Fibroblast of lung (primary cell): Measurements from ENCODE around the gene IP6K3. TPM values are rescaled to one million over a fixed set of nuclear protein-coding genes. Genes with fewer than 3 reads are reported as not detected.

Experiments used
- DNase-seq, 2 donors: peaks; one replicate each; pipeline versions ENCODE4 v3.0.0 to v3.0.0-alpha.2; 2010; ENCODE audit warnings: low read depth in 2 of 2
- H2AFZ ChIP-seq: 2 replicates; pipeline ENCODE4 v1.5.1; 2012; ENCODE audit warnings: low read length, control low read depth, inconsistent platforms
- H3K27ac ChIP-seq: 2 replicates; pipeline ENCODE4 v1.5.1; 2011; ENCODE audit warnings: low read length, control low read depth; ENCODE audit not compliant: insufficient read depth
- H3K27me3 ChIP-seq: 2 replicates; pipeline ENCODE4 v1.5.1; 2011; ENCODE audit warnings: mild to moderate bottlenecking, low read length; ENCODE audit not compliant: control insufficient read depth, insufficient read depth
- H3K36me3 ChIP-seq: 2 replicates; pipeline ENCODE4 v1.5.1; 2011; ENCODE audit warnings: low read length; ENCODE audit not compliant: control insufficient read depth, insufficient read depth
- H3K4me1 ChIP-seq: 2 replicates; pipeline ENCODE4 v1.5.1; 2011; ENCODE audit warnings: low read length; ENCODE audit not compliant: control insufficient read depth, insufficient read depth; ENCODE audit errors: extremely low read depth
- H3K4me2 ChIP-seq: 2 replicates; pipeline ENCODE4 v1.5.1; 2011; ENCODE audit warnings: low read length, control low read depth; ENCODE audit not compliant: insufficient read depth; ENCODE audit errors: extremely low read depth
- H3K4me3 ChIP-seq, 4 experiments: fragments of 200-600 bp in 1 of 4; sonication (generic) in 1 of 4; replicated peaks in 1 of 4; 2 replicates each; pipeline ENCODE4 v1.5.1; 2011 to 2016; ENCODE audit warnings: low read length in 4 of 4, low read depth in 3 of 4, mild to moderate bottlenecking in 3 of 4, control low read depth in 2 of 4, inconsistent platforms in 1 of 4, mixed read lengths in 1 of 4; ENCODE audit not compliant: insufficient read depth in 1 of 4; ENCODE audit errors: control extremely low read depth in 1 of 4
- H3K79me2 ChIP-seq: 2 replicates; pipeline ENCODE4 v1.5.1; 2012; ENCODE audit warnings: mild to moderate bottlenecking, low read length, inconsistent platforms; ENCODE audit not compliant: control insufficient read depth, insufficient read depth
- H3K9ac ChIP-seq: 2 replicates; pipeline ENCODE4 v1.5.1; 2011; ENCODE audit warnings: mild to moderate bottlenecking, low read length, control low read depth; ENCODE audit not compliant: insufficient read depth
- H3K9me3 ChIP-seq: 2 replicates; pipeline ENCODE4 v1.5.1; 2012; ENCODE audit warnings: low read depth, low read length; ENCODE audit not compliant: control insufficient read depth, insufficient read depth
- H4K20me1 ChIP-seq: 2 replicates; pipeline ENCODE4 v1.5.1; 2011; ENCODE audit warnings: low read length; ENCODE audit not compliant: control insufficient read depth, insufficient read depth; ENCODE audit errors: extremely low read depth
- CTCF ChIP-seq, 2 donors: IDR thresholded peaks in 1 of 2; conservative IDR thresholded peaks in 1 of 2; 1 replicate in 1 of 2; 2 replicates in 1 of 2; pipeline ENCODE4 v1.5.1; 2011 to 2012; ENCODE audit warnings: low read length in 2 of 2, control low read depth in 1 of 2, inconsistent platforms in 1 of 2, low read depth in 1 of 2, mild to moderate bottlenecking in 1 of 2
- EZH2 ChIP-seq: IDR thresholded peaks from 2 replicates; pipeline ENCODE4 v1.5.1; 2012; ENCODE audit warnings: low read length, control low read depth, mild to moderate bottlenecking; ENCODE audit errors: missing control alignments
- polyA plus RNA-seq, 2 donors: library from polyadenylated mRNA; depleted of rRNA in 1 of 2; stranded (reverse) in 1 of 2; unstranded in 1 of 2; fragments of >200 nt; gene quantifications; 2 replicates each; pipeline ENCODE4 v1.2.1, GENCODE V29; 2011 to 2012; ENCODE audit warnings: missing spikeins in 1 of 2
- total RNA-seq: library from RNA; depleted of rRNA; stranded (reverse); fragments of >200 nt; gene quantifications from 2 replicates; pipeline ENCODE4 v1.2.1, GENCODE V29; 2014

IP6K3 gene
- total and polyA plus RNA-seq, 2 donors (not counting 1 experiment from before 2014, with no cell fraction given), result 0.84 to 5.4 TPM

DNA sequence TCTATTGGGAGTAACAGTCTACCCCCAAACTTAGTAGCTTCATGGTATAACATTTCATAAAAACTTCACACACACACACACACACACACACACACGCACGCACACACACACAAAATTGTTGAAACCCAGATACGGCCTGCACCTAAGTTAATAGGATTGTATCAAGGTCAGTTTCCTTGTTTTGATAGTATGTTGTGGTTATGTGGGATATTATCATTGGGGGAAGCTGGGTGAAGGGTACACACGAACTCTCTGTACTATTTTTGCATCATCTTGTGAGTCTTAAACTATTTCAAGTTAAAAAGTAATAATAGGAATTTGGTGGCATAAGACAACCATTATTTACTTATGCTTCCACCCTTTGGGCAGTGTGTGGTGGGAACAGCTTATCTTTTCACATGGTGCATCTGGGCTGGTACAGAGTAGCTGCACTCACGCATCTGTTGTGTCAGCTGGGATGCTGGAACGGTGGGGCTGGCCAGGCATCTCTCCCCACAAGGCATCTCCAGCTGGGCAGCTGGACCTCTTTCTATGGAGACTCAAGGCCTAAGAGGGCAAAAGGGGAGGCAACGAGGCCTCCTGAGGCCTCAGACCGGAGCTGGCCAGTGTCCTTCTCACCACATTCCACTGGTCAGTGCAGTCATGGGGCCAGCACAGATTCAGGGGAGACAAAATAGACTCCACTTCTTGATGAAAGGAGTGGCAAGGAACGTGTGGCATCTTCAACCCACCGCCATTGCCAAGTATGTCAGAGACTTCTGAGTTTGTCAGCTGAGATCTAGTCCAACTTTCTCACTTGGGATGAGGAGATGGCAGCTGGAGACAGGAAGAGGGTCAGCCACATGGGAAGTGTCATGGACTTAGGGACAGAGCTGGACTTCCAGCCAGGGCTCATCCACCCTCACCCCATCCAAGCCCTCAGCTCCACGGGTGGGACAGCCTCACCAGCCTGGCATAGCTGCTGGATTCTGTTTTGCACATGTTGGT is 20.5 kb upstream of the IP6K3 start:
- Histone ChIP-seq H3K36me3 (no peaks in the 10 kb centered on the region), H3K27me3 (no peaks in the 10 kb centered on the region), H3K79me2 (no peaks in the 10 kb centered on the region), H4K20me1 (no peaks in the 10 kb centered on the region), H2AFZ (no peak overlapping the region), H3K4me1 (peaks cover 23% of the 10 kb centered on the region), H3K4me2 (no peak overlapping the region), H3K4me3 (no peak overlapping the region), H3K9ac (no peak overlapping the region), H3K27ac (no peak overlapping the region), H3K9me3 (no peaks in the 10 kb centered on the region)
- no peak for DNase-seq
- no peak for TF ChIP-seq CTCF (conservative IDR thresholded peaks at IDR 0.05 in 1 of 2, IDR thresholded peaks at IDR 0.05 in 1 of 2; ENCODE audit: low read depth in 1 of 2, low read length in 2 of 2)
- no peak for TF ChIP-seq EZH2

DNA sequence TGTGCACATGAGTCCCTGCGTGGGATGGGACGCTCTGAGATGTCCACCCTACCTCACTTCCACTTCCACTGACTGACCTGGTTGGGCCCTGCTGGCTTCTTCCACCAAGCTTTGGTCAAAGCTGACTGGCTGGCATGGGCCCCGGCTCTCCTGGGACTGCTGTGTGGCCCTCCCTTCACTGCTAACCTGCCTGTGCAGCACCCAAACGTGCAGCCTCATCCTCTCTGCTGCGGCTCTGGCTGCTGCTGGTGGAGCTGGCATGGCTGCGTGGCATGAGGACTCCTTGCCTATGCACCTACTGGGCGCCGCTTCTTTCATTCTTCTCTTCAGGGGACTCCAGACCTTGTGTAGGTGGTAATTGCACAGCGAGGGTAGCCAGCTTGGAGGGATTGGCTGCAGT is 18.7 kb upstream of the IP6K3 start:
- DNase-seq, result no peak
- H3K4me1 ChIP-seq, result peaks cover 9% of the 10 kb centered on the region
- TF ChIP-seq EZH2, result no peak
- no peak for TF ChIP-seq CTCF (conservative IDR thresholded peaks at IDR 0.05 in 1 of 2, IDR thresholded peaks at IDR 0.05 in 1 of 2; ENCODE audit: low read depth in 1 of 2, low read length in 2 of 2)

DNA sequence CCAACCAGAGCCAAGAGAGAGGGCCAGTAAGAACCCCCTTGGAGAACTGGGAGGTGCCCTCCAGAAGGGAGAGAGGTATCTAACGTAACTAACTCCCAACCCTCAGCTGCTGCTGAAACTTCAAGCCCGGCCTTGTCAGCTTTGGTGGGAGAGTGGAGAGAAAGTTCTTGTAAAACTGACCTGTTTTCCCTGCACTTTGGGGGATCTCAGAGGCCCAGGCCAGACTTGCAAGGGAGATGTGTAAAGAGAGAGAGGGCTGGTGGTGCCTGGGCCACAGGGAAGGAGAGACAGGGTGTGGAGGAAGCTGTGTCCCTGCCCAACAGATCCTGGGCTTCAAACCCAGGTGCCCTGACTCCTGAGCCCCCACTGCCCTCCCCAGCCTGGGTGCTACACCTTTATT is 17.3 kb upstream of the IP6K3 start:
- Histone ChIP-seq H3K9me3 (no peaks in the 10 kb centered on the region), H3K4me3 (no peak overlapping the region), H3K4me1 (peaks cover 2% of the 10 kb centered on the region), H3K9ac (no peak overlapping the region), H4K20me1 (no peaks in the 10 kb centered on the region), H3K27me3 (no peaks in the 10 kb centered on the region), H3K4me2 (no peak overlapping the region), H2AFZ (no peak overlapping the region), H3K27ac (no peak overlapping the region), H3K36me3 (no peaks in the 10 kb centered on the region), H3K79me2 (no peaks in the 10 kb centered on the region)
- TF ChIP-seq EZH2 (no peak), CTCF (conservative IDR thresholded peaks at IDR 0.05 in 1 of 2, IDR thresholded peaks at IDR 0.05 in 1 of 2; ENCODE audit: low read depth in 1 of 2, low read length in 2 of 2) (no peak)
- no peak for DNase-seq

More for the DNA sequence above, 18.7 kb upstream of the IP6K3 start:
- Histone ChIP-seq H2AFZ (no peak overlapping the region), H3K4me3 (no peak overlapping the region), H3K4me2 (no peak overlapping the region), H4K20me1 (no peaks in the 10 kb centered on the region), H3K79me2 (no peaks in the 10 kb centered on the region), H3K9ac (no peak overlapping the region), H3K9me3 (no peaks in the 10 kb centered on the region), H3K27me3 (no peaks in the 10 kb centered on the region), H3K36me3 (no peaks in the 10 kb centered on the region), H3K27ac (no peak overlapping the region)
